Measurements from ENCODE around the gene SYNGR2.
A peak's percentile ranks its signal among the peaks of the same experiment; 100 is the strongest.
"Not testable (repeated sequence)": the region's sequence is repeated elsewhere in the genome, so short reads cannot be mapped to it uniquely, and the experiment has no call there.

SYNGR2 gene

DNA sequence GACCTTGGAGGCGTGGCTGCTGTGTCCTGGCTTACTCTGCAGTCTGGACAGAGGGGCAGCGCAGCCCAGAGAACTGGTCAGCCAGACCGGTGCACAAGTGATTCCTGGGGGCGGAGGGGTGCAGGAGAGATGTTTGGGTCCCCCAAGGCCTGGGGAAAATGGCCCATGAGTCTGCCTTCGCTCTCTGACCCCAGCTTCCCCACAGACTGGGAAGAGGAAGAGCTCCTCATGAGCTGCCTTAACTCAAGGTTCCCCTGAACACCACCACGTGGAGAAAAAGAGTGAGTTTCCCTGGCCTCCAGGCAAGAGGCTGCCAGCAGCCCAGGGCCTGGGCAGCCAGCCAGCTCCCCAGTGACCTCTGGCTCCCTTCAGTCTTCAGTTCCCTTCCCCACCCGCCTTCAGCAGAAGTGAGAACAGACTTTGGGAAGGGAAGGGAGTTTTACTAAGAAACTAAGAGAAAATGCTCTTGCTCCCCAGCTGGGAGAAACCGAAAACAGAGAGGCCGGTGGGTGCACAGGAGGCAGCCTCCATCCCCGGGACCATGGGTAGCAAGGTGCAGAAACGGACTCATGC lies 24.1 kb upstream of the SYNGR2 start:
- no peak for DNase-seq

DNA sequence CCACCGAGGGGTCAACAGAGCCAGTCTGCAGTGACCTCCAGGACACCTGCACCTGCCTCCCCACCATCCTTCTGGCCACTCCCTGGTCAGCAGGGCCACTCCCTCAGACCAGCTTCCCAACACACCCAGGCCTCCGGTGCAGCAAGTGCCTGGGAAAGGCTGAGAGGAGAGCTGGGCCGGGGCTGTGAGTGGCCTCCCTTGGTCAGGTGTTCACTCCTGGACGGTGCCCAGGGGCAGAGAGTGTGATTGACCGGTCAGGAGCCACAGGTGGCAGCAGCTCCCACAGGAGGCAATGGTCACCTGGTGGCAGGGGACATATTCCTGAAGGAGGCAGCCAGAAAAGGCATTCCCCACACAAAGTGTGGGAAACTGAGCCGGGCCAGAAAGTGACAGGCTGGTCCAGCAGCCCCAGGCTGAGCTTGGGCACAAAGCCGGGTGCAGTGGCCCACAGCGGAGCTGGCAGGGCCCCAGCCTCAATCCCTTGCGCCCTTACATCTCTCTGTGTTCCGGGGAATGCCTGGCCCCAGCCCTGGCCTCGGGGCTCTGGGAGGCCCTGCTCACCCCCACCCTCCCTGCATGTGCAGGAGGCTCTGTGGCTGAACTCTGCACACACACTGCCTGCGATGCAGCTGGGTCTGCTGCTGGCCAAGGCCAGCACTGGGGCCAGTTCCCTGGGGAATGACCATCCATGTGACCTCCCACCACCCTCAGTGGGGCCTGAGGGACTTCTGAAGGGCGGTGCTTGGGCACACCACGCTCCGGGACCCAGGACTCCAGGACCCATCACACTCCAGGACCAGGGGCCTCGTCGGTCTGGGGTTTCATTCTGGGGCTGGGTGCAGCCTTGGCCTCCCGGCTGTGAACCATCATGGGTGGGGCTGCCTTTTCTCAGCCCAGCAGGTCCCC lies 23.4 kb upstream of the SYNGR2 start:
- no peak for DNase-seq

DNA sequence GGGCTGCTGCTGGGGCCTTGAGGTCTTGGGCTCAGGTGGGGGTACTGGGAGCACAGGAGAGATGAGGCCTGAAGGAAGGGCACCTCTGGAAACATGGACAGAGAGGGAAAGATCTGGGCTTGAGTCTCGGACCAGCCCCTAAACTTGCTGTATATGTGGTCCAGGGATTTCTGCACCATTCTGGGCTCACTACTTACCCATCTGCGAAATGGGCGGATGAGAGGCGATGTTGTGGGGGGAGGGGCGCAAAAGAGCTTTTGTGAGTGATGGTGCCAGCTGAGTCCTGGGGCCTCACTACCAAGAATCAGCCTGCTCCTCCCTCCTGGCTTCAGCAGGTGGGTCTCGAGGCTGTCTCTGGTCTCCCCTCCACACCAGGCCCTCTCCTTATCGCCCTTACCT lies 21.9 kb upstream of the SYNGR2 start:
- DNase-seq = no peak

DNA sequence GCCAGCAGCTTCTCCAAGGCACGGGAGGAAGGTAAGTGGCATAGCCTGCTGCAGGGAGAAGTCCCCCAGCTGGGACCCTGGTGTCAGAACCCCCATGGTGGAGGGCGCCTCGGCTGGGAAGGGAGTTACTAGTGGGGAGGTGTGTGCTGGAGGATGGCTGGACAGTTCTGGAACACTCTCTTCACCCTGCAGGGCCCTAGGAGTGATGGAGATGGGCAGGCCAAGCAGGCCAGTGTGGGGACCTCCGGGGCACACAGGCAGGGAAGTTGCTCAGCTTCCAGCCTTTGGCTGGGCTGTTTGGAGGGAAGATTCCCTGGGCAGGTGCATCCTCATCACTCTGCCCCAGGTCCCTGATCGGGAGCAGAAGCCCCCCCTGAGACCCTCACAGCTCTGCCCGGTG lies 21.5 kb upstream of the SYNGR2 start:
- no peak for DNase-seq

DNA sequence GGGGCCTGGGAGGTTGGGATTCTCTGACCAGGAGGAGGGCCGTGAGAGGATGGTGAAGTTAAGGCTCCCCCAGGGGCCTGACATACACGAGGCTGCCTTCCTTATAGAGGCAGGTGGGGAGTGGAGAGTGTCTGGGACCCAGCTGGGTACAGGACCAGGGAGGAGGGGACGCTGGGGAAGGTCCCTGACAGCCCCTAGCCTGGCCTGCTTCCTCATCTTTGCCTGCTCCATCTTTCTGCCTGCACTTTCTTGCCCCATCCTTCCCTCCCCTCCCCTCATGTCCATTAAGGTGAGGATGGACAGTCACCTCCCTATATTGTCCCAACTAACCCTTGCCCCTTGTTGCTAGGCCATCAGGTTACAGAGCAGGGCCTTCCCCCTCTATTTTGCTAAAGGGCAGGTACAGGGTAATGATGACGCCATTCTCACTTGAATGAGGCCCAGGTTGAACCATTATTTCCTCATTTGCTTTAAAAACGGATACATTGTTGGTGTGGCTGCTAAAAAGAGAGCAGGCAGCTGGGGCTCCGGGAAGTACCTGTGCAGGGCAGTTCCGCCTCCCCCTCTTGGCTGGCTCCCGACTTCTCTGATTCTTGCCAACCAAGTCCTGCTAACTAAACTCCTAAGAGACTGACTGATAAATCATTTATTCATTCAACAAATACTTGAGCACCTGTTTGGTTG lies 20.9 kb upstream of the SYNGR2 start:
- no peak for DNase-seq

DNA sequence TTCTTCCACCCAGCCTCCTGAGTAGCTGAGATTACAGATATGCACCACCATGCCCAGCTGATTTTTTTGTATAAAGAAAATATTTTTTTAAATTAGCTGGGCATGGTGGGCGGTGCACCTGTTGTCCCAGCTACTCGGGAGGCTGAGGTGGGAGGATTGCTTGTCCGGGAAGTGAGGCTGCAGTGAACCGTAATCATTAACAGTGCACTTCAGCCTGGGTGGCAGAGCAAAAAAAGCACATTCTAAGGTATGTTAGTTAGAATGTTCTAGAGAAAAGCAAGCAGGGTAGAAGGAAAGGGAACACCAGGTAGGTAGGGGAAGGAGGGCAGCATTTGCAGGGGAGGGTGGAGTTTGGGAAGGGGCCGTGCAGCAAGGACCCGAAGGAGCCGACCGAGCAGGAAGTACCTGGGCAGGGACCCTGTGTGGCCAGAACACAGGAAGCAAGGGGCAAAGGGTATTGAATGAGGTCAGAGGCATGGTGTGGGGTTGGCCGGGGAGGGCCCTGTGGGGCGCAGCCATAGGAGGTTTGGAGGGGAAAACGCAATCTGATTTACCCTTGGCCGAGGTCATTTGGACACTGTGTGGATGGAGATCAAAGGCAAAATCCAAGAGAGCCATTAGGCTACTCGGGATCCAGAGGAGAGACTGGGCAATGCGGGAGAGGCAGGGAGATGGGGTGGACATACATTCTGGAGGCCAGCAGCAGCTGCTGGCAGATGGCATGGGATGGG lies 19.9 kb upstream of the SYNGR2 start:
- no peak for DNase-seq

DNA sequence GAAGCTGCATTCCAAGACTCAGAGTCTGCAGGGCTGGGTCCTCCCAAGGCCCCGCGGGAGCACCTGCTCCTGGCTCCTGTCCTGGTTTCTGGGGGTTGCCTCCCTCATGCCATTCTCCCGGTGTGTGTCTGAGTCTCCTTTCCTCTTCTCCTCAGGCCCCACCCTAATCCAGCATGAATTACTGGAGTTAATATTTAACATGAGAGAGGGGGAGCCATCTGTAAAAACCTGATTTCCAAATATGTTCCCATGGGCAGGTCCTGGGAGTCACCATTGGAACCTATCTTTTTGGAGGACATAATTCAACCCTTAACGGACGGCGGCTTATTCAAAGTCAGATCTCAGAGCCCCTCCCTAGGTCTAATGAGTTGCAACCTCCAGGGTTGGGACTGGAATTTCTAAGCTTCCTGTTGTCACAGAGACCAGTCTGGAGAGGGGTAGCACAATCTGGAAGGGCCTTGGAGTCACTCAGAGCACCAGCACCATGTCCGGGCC lies 16.8 kb upstream of the SYNGR2 start:
- no peak for DNase-seq

DNA sequence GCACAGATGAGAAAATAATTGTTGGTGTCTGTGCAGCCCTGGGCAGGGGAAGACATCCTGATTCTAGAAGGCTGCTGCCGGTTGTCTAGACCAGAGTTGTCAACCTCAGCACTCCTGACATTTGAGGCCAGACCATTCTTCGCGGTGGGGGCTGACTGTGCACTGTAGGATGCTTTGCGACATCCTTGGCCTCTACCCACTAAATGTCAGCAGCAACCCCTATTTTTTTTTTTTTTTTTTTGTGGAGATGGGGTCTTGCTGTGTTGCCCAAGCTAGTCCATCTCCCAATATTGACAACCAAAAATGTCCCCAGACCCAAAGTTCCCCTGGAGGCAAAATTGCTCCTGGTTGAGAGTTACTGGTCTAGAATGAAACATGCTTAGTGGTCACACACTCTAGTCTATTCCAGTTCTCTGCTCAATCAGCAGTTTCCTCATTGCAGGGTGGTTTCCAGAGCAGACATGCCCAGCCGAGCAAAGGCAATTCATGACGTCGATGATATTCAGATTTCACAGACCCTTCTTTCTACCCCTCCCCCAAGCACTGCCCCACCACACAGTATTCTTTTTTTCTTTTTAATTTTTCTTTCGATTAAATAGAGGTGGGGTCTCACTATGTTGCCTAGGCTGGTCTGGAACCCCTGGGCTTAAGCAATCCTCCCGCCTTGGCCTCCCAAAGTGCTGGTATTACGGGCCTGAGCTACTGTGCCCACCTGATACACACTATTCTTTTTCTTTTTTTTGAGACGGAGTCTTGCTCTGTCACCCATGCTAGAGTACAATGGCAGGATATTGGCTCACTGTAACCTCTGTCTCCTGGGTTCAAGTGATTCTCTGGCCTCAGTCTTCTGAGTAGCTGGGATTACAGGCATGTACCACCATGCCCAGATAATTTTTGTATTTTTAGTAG lies 13.2 kb upstream of the SYNGR2 start:
- DNase-seq = no peak

DNA sequence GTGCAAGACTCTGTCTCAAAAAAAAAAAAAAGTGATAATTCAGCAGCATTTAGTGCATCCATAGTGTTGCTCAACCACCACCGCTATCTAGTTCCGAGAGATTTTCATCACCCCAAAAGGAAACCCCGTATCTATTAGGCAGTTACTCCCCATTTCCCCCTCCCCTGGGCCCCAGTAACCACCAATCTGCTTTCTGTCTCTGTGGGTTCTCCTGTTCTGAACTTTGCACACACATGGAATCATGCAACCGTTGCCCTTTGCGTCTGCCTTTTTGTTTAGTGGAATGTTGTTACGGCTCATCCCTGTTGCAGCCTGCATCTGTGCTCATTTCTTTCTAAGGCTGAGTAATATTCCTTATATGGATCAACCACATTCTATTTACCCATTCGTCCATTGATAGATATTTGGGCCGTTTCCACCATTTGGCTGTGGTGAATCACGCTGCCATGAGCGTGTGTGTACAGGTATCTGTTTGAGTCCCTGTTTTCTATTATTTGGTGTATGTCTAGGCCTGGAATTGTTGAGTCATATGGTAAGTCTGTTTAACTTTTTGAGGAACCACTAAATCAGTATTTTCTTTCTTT lies 8.7 kb upstream of the SYNGR2 start:
- DNase-seq = no peak

DNA sequence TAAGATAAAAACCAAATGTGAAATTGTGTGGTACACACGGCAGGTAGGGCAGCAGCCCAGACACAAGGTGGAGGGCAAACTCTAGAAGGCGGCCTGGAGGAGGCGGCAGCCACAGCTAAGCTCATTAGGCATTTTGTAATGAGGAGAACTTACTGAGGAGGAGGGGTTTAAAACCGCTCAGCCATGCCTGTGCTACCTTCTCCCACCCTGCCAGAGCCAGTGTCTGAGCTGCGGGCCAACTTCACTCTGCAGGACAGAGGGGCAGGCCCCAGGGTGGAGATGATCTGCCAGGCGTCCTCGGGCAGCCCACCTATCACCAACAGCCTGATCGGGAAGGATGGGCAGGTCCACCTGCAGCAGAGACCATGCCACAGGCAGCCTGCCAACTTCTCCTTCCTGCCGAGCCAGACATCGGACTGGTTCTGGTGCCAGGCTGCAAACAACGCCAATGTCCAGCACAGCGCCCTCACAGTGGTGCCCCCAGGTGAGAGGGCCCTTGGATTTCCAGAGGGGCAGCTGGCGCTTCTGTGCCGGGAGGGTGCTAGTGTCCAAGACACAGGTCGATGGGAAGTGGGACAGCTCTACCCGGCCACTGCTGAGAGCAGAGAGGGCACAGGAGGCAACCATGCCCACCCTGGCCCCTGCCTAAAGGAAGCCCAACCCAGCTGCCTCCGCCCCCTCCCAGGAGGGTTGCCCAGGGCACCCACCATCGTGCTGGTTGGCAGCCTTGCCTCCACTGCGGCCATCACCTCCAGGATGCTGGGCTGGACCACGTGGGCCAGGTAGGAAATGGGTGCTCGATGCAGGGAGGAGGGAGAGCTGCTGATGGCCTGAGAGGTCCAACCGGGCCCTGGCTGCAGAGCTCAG lies 4.3 kb upstream of the SYNGR2 start:
- no peak for DNase-seq

DNA sequence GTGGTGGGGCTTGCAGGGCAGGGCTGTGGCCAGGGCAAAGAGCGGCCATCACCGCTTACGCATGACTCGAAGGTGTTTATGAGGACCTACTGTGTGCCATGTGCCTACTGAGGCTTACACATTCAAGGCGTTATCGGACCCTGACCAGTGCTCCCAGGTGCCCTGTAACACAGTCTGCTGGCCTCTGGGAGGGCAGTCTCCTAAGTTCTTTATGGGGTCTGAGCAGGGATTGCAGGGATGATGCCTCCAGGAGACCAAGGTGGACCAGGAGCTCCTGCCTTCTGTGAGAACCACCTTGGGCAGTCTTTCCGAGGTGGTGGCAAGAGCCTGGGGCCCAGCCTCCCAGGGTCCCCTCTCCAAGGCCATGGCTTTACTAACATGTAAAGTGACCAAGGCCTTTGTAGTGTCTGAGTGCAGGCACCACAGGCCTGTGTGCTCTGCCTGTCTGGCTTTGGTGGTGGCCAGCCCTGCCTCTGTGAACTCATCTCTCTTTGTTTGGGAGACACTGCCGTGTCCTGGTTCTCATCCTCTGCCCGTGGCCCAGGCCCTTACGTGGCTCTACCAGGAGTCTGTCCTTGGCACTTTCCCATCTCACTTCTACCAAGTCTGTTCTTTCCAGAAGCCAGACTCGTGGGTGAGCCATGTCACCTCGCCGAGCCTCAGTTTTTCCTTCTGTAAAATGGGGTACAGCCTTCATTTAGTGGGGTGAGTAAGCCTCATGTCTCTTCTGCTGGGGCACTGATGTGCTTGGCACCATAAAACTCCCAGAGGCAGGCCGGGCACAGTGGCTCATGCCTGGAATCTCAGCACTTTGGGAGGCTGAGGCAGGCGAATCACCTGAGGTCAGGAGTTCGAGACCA lies 3.4 kb upstream of the SYNGR2 start:
- DNase-seq = no peak

DNA sequence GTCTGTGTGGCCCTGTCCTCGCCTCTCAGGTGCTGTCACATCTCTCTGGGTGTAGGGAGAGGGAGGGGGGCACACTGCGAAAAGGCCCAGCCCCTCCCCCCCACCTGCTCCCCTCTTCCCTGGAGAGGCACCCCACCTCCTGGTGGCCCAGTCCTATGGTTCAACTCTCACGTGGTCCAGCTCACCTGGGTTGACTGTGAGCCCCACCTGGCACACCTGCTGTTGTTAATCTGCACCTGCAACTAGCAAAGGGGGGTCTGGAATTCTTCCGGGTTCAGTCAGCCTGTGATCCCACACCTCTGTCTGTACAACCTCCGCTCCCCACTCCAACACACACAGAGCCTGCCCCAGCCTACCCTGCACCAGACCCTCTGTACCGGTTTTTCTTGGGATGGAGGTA lies 2.0 kb upstream of the SYNGR2 start:
- DNase-seq = no peak

DNA sequence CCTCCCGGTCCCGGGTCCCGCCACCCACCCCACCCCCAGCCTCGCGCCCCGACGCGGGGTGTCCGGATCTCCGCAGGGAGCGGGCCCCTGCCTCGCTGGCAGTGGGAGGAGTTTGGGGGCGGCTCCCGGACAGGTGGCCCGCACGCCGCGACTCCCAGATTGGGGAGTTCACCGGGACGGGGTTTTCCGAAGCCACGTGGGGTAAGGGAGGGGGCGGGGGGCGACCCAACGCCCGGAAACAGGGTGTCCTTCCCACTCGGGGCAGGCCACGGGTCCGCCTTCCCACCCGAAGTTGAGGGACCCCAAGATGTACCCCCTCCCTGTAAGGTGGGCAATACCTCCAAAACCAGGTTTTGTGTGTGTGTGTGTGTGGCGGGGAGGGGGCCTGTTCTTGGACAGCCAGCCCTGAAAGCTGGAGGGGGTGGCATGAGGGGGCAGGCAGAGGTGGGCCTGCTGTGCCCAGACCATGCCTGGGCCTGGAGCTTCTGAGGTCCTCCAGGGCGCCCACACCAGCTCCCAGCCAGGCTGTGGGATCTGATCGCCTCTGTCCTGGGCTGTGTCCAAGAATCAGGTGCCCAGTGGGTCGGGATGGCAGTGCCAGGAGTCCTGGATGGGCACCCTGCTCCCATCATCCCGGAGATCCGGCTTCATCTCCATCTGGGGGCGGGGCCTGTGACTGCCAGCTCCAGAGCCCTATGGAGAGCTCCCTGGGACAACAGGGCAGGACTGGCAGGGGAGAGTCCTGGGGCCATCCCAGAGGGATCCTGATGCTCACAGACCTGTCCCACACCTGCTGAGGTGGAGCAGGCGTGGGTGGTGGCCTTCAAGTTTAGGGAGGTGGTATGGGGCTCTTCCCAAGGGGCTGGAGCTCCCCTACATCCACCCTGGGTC lies 767 bp downstream of the SYNGR2 start:
- DNase-seq = peak; percentile 55

DNA sequence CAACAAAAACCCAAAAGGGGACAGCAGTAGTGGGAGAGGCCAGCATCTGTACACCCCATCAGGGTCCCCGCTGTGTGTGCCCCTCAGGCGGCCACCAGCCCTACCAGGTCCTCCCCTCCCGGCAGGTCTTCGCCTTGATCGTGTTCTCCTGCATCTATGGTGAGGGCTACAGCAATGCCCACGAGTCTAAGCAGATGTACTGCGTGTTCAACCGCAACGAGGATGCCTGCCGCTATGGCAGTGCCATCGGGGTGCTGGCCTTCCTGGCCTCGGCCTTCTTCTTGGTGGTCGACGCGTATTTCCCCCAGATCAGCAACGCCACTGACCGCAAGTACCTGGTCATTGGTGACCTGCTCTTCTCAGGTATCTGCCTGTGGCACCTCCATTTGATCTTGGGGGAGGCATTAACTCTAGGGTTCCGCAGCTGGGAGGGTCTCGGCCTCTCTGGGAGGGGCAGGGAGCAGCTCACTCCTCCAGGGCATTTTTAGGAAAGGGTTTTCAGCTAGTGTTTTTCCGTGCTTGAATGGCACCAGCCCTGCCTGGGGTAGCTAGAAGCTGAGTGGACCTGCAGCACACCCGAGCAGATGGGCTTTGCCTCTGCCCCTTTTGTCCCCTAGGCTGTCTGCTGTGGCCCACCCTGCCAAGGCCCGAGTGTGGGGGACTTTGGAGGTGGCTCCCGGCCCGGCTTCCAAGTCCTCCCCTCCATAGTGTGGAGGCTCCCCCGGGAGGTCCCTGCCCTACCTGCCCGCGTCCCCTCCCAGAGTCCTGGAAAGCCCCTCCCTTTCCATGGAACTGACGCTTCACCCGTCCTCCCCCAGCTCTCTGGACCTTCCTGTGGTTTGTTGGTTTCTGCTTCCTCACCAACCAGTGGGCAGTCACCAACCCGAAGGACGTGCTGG lies 2.6 kb downstream of the SYNGR2 start:
- DNase-seq = no peak

DNA sequence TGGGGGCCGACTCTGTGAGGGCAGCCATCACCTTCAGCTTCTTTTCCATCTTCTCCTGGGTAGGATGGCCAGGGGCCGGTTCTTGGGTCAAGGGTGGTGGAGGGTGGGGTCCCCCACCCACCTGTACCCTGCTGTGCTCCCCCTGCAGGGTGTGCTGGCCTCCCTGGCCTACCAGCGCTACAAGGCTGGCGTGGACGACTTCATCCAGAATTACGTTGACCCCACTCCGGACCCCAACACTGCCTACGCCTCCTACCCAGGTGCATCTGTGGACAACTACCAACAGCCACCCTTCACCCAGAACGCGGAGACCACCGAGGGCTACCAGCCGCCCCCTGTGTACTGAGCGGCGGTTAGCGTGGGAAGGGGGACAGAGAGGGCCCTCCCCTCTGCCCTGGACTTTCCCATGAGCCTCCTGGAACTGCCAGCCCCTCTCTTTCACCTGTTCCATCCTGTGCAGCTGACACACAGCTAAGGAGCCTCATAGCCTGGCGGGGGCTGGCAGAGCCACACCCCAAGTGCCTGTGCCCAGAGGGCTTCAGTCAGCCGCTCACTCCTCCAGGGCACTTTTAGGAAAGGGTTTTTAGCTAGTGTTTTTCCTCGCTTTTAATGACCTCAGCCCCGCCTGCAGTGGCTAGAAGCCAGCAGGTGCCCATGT lies 3.3 kb downstream of the SYNGR2 start:
- DNase-seq = not testable (repeated sequence)

DNA sequence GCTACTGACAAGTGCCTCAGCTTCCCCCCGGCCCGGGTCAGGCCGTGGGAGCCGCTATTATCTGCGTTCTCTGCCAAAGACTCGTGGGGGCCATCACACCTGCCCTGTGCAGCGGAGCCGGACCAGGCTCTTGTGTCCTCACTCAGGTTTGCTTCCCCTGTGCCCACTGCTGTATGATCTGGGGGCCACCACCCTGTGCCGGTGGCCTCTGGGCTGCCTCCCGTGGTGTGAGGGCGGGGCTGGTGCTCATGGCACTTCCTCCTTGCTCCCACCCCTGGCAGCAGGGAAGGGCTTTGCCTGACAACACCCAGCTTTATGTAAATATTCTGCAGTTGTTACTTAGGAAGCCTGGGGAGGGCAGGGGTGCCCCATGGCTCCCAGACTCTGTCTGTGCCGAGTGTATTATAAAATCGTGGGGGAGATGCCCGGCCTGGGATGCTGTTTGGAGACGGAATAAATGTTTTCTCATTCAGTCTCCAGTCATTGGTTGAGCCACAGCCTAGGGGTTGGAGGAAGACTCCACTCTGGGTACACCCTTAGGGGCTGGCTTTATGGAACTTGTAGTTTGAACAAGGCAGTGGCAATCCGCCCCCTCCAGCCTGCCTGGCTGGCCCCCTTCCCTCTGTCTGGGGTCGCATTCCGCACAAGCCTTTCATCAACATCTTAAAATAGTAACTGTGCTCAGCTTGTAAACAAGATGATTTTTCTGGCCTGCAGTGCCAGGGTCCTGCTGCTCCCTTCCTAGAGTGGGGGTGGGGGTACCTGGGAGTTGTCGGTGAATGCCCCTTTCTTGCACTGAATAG lies 4.1 kb downstream of the SYNGR2 start:
- no peak for DNase-seq

Data from activated CD4-positive, CD25-positive, alpha-beta regulatory T cell treated with anti-CD3 and anti-CD28 coated beads, Interleukin-2, amount 50 U/mL, for 72 hours (primary cell).